Bronchial epithelial cell (primary cell): ENCODE results near the gene KIAA1671. TPM values are rescaled to one million over a fixed set of nuclear protein-coding genes. Genes with fewer than 3 reads are reported as not detected.

ENCODE experiments used
- DNase-seq: peaks from one replicate; pipeline ENCODE4 v3.0.0-alpha.2; 2010; ENCODE audit warnings: low read depth
- FAIRE-seq: peaks from 2 replicates; lab custom pipeline; 2011; peaks lifted over from hg19 to GRCh38; lab: Jason Lieb, UNC
- H3K27me3 ChIP-seq: 2 replicates; pipeline ENCODE4 v1.5.1; 2011; ENCODE audit warnings: low read length; ENCODE audit not compliant: control insufficient read depth, insufficient read depth
- H3K36me3 ChIP-seq: 2 replicates; pipeline ENCODE4 v1.5.1; 2011; ENCODE audit warnings: low read length; ENCODE audit not compliant: control insufficient read depth, insufficient read depth
- H3K4me3 ChIP-seq: 2 replicates; pipeline ENCODE4 v1.5.1; 2011; ENCODE audit warnings: mild to moderate bottlenecking, low read depth, low read length, control low read depth
- total RNA-seq: library from RNA; depleted of rRNA; stranded (reverse); fragments of >200 nt; gene quantifications from 2 replicates; pipeline ENCODE4 v1.2.1, GENCODE V29; 2014
- TF ChIP-seq, protein P1 (sequence below): IDR thresholded peaks from 2 replicates; pipeline ENCODE4 v1.5.1; 2011; ENCODE audit warnings: mild to moderate bottlenecking, moderate library complexity, low read length, control low read depth, inconsistent platforms; ENCODE audit not compliant: insufficient read depth, severe bottlenecking

KIAA1671 gene
- total RNA-seq, 1 donor from 2014 or later: 14.7 TPM

DNA sequence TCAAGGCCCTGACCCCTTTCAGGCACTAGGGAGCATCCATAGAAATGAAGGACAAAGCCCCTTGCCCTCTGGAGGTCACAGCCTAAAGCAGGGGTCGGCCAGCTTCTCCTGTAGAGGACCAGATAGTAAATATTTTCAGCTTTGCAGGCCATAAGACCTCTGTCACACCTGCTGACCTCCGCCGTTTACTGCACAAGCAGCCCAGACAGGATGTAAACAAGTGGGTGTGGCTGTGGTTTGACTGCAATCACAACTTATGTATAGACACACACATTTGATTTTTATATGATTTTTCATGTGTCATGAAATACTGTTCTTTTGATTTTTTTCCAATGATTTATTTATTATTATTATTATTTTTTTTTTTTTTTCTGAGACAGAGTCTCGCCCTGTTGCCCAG, 34.3 kb downstream of the KIAA1671 start:
- Histone ChIP-seq H3K27me3 (no peaks in the 10 kb centered on the region), H3K36me3 (peaks cover 4% of the 10 kb centered on the region), H3K4me3 (no peak overlapping the region)
- DNase-seq (no peak), FAIRE-seq (no peak)
- TF ChIP-seq, protein P1, sequence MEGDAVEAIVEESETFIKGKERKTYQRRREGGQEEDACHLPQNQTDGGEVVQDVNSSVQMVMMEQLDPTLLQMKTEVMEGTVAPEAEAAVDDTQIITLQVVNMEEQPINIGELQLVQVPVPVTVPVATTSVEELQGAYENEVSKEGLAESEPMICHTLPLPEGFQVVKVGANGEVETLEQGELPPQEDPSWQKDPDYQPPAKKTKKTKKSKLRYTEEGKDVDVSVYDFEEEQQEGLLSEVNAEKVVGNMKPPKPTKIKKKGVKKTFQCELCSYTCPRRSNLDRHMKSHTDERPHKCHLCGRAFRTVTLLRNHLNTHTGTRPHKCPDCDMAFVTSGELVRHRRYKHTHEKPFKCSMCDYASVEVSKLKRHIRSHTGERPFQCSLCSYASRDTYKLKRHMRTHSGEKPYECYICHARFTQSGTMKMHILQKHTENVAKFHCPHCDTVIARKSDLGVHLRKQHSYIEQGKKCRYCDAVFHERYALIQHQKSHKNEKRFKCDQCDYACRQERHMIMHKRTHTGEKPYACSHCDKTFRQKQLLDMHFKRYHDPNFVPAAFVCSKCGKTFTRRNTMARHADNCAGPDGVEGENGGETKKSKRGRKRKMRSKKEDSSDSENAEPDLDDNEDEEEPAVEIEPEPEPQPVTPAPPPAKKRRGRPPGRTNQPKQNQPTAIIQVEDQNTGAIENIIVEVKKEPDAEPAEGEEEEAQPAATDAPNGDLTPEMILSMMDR: no peak

DNA sequence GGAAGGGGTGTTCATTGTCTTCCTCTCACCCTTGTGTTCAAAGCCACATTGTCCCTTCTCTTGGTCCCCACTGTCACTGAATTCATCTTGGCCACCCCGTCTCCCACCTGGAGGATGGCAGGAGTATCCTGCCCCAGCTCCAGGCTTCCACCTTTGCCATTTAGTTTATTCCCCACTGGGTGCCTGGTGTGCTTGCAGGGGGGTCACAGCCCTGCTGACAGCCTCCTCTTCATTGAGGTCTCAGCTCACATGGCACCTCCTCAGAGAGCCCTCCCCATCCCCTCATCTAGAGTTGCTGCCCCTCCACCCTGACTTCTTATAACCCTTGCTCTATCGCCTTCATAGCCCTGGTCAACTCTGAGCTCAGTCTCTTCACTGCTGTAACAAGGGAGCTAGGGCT, 36.6 kb downstream of the KIAA1671 start:
- TF ChIP-seq, protein P1: no peak

GRCh38 chr22:24989541-24989951, 37.0 kb downstream of the KIAA1671 start:
- no peak for FAIRE-seq
- Histone ChIP-seq H3K4me3 (no peak overlapping the region), H3K27me3 (no peaks in the 10 kb centered on the region), H3K36me3 (peaks cover 4% of the 10 kb centered on the region)
- TF ChIP-seq, protein P1: no peak
- DNase-seq: no peak

More for the DNA sequence above, 36.6 kb downstream of the KIAA1671 start:
- DNase-seq: no peak
- Histone ChIP-seq H3K4me3 (no peak overlapping the region), H3K27me3 (no peaks in the 10 kb centered on the region), H3K36me3 (peaks cover 4% of the 10 kb centered on the region)
- FAIRE-seq: no peak

DNA sequence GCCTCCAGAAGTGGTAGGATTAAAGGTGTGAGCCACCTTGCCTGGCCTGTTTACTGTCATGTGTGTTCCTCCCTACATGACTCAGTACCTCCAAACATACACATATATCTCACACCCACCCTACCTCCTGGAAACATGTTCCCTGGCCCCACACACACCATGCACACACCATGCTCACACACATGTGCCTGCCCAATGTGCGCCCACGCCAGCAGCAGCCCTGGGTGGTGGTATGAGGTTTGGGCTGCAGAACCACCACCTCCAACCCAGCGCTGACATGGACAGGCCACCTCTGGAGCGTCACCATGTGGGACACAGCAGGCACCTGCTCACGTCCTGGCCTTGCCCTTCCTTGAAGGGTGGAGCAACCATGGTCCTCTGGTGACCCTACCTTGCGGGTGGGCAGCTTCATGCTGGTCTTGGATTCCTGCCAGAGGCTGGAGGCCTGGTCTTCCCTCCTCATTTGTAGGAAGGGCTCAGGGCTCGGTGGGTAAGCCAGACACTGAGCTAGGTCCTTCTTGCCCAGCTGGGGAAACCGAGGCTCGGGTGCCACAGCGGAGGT, 37.9 kb downstream of the KIAA1671 start:
- TF ChIP-seq, protein P1: no peak
- peaks cover 4% of the 10 kb centered on the region for H3K36me3 ChIP-seq
- FAIRE-seq: no peak
- H3K4me3 ChIP-seq: no peak overlapping the region
- no peak for DNase-seq
- H3K27me3 ChIP-seq: no peaks in the 10 kb centered on the region

DNA sequence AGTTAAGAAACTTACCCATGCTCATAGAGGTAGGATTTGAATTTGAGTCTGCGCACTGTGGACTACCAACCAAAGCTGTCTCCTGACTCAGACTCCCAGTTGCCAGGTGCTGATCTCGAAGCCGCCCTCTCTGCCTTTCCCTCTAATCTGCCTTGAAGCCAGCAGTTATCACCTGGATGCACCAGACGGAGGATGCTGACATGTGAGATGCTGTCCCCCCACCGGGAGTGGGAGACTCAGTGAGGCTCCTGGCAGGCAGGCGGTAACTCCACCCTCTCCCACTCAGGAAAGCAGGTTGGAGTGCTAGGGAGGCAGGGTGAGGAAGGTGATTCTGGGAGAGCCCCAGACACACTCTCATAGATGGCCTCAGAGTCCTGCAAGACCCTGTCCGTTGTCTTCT, 40.4 kb downstream of the KIAA1671 start:
- Histone ChIP-seq H3K4me3 (no peak overlapping the region), H3K27me3 (no peaks in the 10 kb centered on the region), H3K36me3 (peaks cover 1% of the 10 kb centered on the region)
- DNase-seq (no peak), FAIRE-seq (no peak)
- TF ChIP-seq, protein P1: no peak
